PFSK-1 (cell line): ENCODE measurements around the gene ATP13A3.

Experiments used
- FOXP2 ChIP-seq: optimal IDR thresholded peaks from 2 replicates; pipeline ENCODE3; 2011; ENCODE audit warnings: borderline replicate concordance, control low read depth, inconsistent platforms; ENCODE audit not compliant: insufficient read depth; ENCODE audit errors: extremely low read length, extremely low read depth
- TF ChIP-seq, protein P1 (sequence below), 2 experiments: IDR thresholded peaks; 2 replicates each; pipeline versions ENCODE4 v1.6.1 to v1.8.0; 2011 to 2012; ENCODE audit warnings: low read depth in 2 of 2, low read length in 2 of 2, control low read depth in 1 of 2, inconsistent platforms in 1 of 2, mild to moderate bottlenecking in 1 of 2, moderate library complexity in 1 of 2; ENCODE audit not compliant: insufficient read depth in 1 of 2

GRCh38 chr3:194401346-194401745 lies 85.5 kb downstream of the ATP13A3 start:
- TF ChIP-seq FOXP2 = no peak
- TF ChIP-seq, protein P1, sequence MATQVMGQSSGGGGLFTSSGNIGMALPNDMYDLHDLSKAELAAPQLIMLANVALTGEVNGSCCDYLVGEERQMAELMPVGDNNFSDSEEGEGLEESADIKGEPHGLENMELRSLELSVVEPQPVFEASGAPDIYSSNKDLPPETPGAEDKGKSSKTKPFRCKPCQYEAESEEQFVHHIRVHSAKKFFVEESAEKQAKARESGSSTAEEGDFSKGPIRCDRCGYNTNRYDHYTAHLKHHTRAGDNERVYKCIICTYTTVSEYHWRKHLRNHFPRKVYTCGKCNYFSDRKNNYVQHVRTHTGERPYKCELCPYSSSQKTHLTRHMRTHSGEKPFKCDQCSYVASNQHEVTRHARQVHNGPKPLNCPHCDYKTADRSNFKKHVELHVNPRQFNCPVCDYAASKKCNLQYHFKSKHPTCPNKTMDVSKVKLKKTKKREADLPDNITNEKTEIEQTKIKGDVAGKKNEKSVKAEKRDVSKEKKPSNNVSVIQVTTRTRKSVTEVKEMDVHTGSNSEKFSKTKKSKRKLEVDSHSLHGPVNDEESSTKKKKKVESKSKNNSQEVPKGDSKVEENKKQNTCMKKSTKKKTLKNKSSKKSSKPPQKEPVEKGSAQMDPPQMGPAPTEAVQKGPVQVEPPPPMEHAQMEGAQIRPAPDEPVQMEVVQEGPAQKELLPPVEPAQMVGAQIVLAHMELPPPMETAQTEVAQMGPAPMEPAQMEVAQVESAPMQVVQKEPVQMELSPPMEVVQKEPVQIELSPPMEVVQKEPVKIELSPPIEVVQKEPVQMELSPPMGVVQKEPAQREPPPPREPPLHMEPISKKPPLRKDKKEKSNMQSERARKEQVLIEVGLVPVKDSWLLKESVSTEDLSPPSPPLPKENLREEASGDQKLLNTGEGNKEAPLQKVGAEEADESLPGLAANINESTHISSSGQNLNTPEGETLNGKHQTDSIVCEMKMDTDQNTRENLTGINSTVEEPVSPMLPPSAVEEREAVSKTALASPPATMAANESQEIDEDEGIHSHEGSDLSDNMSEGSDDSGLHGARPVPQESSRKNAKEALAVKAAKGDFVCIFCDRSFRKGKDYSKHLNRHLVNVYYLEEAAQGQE (IDR thresholded peaks at IDR 0.05; ENCODE audit: insufficient read depth in 1 of 2, low read depth in 2 of 2, low read length in 2 of 2) = no peak
